ENCODE measurements around the gene SCAMP2.

SCAMP2 gene

GRCh38 chr15:74857671-74858368 lies 15.3 kb downstream of the SCAMP2 start:
- no peak for DNase-seq

GRCh38 chr15:74857082-74857655 lies 16.0 kb downstream of the SCAMP2 start:
- no peak for DNase-seq

- DNase-seq: no peak
Observed at GRCh38 chr15:74856537-74856936, 16.6 kb downstream of the SCAMP2 start.

- DNase-seq: peak; percentile 65
Observed at GRCh38 chr15:74855857-74856256, 17.3 kb downstream of the SCAMP2 start.

- no peak for DNase-seq
Observed at GRCh38 chr15:74854453-74855022, 18.6 kb downstream of the SCAMP2 start.

- DNase-seq: no peak
Observed at GRCh38 chr15:74851960-74852359, 21.2 kb downstream of the SCAMP2 start.

GRCh38 chr15:74850393-74850792 lies 22.8 kb downstream of the SCAMP2 start:
- no peak for DNase-seq

- DNase-seq: no peak
Observed at GRCh38 chr15:74847432-74847831, 25.7 kb downstream of the SCAMP2 start.

- no peak for DNase-seq
Observed at GRCh38 chr15:74845581-74845980, 27.6 kb downstream of the SCAMP2 start.

- no peak for DNase-seq
Observed at GRCh38 chr15:74845208-74845568, 28.0 kb downstream of the SCAMP2 start.

- no peak for DNase-seq
Observed at GRCh38 chr15:74844319-74845207, 28.6 kb downstream of the SCAMP2 start.

GRCh38 chr15:74843891-74844299 lies 29.3 kb downstream of the SCAMP2 start:
- DNase-seq: no peak

GRCh38 chr15:74843445-74843828 lies 29.7 kb downstream of the SCAMP2 start:
- no peak for DNase-seq

- DNase-seq: peak; percentile 94
Observed at GRCh38 chr15:74842581-74843444, 30.4 kb downstream of the SCAMP2 start, which contains the start of gene ULK3. Gene ULK3 (minus strand): TSS chr15:74843156. CDS start chr15:74843105, 51 bp downstream.

- DNase-seq: no peak
Observed at GRCh38 chr15:74841891-74842373, 31.2 kb downstream of the SCAMP2 start.

- DNase-seq: no peak
Observed at GRCh38 chr15:74840851-74841775, 32.1 kb downstream of the SCAMP2 start.

GRCh38 chr15:74839526-74840395 lies 33.4 kb downstream of the SCAMP2 start:
- DNase-seq: no peak

GRCh38 chr15:74838746-74839525 lies 34.2 kb downstream of the SCAMP2 start:
- no peak for DNase-seq

- DNase-seq: no peak
Observed at GRCh38 chr15:74838137-74838516, 35.0 kb downstream of the SCAMP2 start.
